NCI-H2029 treated with DMSO at 0.1 percent for 48 hours (cell line): Measurements from ENCODE around the gene WAPL.
"Not testable (repeated sequence)": the region's sequence is repeated elsewhere in the genome, so short reads cannot be mapped to it uniquely, and the experiment has no call there.

Source experiments
- DNase-seq: peaks from one replicate; lab custom pipeline; 2025; lab: John Stamatoyannopoulos, UW

The WAPL gene

GRCh38 chr10:86389441-86390193, 132.0 kb downstream of the WAPL start:
- DNase-seq = no peak

- not testable (repeated sequence) for DNase-seq
Measured at GRCh38 chr10:86389109-86389440, 132.5 kb downstream of the WAPL start.

- no peak for DNase-seq
Measured at GRCh38 chr10:86388119-86388704, 133.4 kb downstream of the WAPL start.

GRCh38 chr10:86387178-86387794, 134.3 kb downstream of the WAPL start:
- DNase-seq = no peak

- no peak for DNase-seq
Measured at GRCh38 chr10:86385806-86386205, 135.8 kb downstream of the WAPL start.
